GM18517 (cell line): ENCODE data around the gene MVP.

ENCODE experiments used
- ATAC-seq: cut with Tn5 transposase; IDR thresholded peaks from one replicate; pipeline ENCODE4 v1.9.1; 2021; ENCODE audit warnings: mild to moderate bottlenecking, moderate library complexity; ENCODE audit not compliant: unreplicated experiment

Gene MVP

DNA sequence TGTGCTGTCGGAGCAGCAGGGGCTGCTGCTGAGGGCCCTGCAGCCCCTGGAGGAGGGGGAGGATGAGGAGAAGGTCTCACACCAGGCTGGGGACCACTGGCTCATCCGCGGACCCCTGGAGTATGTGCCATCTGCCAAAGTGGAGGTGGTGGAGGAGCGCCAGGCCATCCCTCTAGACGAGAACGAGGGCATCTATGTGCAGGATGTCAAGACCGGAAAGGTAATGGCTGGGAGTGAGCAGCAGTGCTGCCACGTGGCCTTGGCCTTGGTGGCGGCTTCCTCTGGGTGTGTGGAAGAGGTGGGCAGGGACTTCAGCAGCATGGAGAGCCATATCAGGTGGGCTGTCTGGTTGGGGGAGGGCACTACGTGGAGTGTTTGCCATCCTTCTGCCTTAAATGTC lies 20.0 kb downstream of the MVP start:
- no peak for ATAC-seq

DNA sequence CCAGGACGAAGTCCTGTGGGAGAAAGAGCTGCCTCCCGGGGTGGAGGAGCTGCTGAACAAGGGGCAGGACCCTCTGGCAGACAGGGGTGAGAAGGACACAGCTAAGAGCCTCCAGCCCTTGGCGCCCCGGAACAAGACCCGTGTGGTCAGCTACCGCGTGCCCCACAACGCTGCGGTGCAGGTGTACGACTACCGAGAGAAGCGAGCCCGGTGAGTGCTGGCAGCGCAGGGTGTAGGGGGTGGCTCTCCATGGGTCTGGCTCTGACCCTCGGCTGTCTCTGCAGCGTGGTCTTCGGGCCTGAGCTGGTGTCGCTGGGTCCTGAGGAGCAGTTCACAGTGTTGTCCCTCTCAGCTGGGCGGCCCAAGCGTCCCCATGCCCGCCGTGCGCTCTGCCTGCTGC lies 21.4 kb downstream of the MVP start:
- ATAC-seq: no peak

DNA sequence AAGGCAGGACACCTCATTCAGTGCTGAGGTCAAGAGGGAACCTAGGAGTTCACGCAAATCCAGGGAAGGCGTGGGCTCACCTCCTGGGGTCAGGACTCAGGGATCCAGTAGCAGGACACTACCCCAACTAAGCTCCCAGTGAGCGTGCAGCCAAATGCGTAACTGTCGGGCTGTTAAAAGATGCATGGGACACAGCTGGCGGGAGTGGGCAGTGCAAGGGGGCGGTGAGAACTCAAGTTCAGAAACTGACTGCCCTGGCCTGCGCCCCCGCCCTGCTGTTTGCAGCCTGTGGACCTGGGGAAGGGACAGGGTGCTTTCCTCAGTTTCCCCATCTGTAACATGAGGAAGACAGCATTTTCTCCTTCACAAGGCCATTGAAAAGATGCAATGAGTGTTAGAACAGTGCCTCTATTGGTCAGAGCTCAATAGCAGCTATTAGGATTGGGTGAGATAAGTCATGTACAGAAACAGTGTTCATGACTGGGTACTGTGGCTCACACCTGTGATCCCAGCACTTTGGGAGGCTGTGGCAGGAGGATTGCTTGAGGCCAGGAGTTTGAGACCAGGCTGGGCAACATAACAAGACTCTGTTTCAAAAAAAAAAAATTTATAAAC lies 22.6 kb downstream of the MVP start:
- ATAC-seq: no peak

DNA sequence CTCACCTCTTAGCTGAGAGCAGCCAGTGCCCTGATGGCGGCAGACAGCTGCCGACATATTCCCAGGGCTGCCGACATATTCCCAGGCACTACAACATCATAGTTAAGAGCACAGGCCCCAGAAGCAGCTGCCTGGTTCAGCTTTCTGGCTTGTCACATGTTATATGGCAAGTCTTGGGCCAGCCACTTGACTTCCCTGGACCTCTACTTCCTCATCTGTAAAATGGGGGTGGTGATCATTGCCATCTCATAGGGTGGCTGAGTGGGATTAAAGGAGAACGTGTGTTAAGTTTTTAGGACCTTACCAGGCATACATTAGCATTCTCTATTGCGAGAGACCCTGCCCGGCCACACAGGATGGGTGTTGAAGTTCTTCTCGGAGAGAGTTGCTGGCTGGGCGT lies 23.7 kb downstream of the MVP start:
- ATAC-seq: no peak

DNA sequence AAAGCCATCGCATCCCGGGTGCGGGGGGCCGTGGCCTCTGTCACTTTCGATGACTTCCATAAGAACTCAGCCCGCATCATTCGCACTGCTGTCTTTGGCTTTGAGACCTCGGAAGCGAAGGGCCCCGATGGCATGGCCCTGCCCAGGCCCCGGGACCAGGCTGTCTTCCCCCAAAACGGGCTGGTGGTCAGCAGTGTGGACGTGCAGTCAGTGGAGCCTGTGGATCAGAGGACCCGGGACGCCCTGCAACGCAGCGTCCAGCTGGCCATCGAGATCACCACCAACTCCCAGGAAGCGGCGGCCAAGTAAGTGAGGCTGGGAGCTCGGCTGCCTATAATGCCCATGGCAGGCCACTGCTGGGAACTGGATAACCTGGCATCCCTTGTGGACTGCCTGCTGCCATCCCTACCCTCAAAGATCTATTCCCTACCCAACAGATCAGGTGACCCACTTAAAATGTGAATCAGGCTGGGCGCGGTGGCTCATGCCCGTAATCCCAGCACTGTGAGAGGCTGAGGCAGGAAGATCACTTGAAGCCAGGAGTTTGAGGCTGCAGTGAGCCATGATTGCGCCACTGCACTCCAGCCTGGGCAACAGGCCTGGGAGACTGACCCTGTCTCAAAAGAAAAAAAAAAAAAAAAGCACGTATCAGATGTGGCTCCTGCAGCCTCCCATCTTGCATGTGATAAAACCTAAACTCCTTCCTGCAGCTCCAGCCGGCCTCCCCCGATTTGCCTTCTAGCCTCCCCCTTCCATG lies 24.5 kb downstream of the MVP start:
- ATAC-seq: no peak

DNA sequence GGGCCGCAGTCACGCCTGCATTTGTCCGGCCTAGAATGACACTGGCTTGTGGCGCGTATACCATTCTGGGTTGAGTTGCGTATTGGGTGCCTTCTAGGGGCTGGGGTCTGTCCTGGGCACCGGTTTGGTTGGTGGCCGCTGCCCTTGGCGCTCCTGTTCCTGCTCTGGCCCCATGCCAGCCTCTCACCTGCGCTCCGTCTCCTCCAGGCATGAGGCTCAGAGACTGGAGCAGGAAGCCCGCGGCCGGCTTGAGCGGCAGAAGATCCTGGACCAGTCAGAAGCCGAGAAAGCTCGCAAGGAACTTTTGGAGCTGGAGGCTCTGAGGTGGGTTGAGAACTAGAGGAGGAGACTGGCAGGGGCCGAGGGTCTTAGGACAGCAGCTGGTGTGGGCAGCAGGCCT lies 25.4 kb downstream of the MVP start:
- no peak for ATAC-seq

DNA sequence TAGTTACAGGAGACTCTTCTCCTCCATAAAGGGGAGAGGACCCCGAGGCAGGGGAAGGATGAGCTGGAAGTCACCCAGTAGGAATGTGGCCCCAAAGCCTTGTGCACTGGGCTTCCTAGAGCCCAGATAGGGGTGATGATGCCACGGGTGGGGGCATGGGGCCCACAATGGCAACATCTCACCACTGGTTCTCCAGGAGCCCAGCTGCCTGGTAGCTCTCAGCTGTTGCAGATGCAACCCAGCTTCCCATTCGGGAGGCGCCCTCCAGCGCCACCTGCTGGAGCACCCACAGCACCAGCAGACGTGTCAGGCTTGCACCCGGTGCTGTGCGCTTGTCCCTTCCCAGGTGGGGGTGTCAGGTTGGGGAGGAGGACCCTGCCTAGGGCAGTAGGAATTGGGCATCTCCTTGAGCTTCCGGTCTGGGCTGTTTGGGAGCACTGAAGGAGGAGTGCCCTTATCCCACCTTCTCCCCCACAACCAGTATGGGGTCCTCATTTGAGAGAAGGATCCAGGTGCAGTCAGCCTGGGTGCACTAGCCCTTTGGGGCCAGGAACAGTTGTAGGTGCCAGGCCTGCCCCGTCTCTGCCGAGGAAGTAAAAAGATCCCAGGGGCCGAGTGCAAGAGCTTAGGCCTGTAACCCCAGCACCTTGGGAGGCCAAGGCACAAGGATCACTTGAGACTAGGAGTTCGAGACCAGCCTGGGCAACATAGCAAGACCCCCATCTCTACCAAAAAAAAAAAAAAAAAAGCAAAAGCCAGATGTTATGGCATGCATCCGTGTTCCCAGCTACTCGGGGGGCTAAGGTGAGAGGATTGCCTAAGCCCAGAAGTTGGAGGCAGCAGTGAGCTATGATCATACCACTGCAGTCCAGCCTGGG lies 28.4 kb downstream of the MVP start:
- no peak for ATAC-seq

DNA sequence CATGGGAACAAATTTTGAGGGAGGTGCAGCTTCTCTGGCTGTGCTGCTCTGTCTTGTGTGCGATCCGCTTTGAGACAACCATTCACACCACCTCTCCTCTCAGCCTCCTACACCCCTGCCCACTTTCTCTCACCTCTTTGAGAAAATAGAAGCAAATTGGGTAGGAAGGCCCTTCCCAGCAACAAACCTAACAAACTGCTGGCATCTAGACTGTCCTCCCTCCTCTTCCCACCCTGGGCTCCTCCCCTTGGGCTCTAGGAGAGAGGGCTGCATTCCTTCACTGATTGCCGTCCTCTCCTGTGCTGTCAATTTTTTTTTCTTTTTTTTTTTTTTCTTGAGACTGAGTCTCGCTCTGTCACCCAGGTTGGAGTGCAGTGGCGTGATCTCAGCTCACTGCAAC lies 29.2 kb downstream of the MVP start:
- ATAC-seq: no peak

DNA sequence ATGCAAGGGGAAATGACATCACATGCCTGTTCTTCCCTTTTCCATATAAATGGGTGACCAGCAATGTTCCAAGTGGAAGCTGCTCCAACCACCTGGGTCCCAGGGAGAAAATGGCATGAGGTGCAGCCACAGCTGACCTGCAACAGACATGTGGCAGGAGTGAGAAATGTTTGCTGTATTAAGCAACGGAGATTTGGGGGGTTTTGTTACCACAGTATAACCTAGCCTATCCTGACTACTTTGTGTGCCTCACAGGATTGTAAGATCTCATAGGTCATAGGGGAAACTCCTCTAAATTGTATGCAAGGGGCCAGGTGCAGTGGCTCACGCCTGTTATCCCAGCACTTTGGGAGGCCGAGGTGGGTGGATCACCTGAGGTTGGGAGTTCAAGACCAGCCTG lies 30.7 kb downstream of the MVP start:
- ATAC-seq: no peak

DNA sequence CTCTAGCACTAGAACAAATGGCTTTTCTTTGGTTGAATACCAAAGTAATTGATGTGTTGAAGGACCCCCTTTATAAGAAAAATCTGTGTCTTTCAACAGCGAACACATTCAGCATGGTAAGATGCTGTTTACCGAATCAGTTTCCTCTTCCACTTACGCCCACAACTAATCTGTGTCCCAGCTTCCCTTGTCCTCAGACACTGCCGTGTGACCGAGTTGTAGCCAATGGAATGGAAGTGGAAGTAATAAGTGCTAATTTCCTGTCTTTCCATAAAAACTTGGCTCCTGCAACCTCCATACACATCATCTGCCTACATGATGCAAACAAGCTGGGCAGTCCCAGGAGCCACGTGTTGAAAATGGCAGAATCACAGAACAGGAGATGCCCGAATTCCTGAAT lies 32.4 kb downstream of the MVP start:
- no peak for ATAC-seq

DNA sequence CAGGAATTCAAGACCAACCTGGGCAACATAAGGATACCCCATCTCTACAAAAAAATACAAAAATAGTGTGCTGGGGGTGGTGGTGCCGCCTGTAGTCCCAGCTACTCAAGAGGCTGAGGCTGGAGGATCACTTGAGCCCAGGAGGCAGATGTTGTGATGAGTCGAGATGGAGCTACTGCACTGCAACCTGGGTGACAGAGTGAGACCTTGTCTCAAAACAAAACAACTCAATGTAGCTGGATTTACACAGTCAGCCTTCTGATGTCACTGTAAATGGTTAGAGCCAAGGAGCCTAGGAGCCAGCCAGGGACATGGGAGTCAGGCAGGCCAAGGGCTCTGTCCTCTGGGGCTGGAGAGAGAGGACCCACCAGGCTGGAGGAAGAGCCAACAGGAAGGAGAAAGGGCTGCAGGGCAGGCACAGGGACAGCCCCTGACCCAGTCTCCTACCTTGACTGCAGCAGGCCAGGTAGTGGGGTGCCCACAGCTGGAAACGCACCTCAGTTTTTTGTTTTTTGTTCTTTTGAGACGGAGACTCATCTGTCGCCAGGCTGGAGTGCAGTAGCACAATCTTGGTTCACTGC lies 34.3 kb downstream of the MVP start:
- ATAC-seq: no peak

DNA sequence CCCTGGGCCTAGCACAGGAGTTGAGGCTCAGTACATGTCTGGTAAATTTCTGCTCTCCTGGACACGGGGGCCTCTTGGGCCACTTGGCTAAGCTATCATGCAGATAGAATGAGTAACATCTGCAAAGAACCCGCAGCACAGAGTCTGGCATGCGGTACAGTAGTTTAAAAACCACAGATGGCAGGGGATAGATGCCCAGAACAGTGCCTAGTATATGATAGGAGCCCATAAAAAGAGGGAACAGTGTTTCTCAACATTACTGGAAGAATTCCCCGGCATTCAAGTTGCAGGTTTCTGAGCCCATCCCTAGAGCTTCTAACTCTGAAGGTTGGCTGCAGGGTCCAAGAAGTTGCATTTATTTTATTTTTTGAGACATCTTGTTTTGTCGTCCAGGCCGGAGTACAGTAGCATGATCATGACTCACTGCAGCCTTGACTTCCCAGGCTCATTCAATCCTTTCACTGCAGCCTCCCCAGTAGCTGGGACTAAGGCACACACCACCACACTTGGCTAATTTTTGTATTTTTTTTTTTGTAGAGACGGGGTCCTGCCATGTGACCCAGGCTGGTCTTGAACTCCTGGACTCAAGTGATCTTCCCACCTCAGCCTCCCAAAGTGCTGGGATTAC lies 37.0 kb downstream of the MVP start:
- no peak for ATAC-seq

DNA sequence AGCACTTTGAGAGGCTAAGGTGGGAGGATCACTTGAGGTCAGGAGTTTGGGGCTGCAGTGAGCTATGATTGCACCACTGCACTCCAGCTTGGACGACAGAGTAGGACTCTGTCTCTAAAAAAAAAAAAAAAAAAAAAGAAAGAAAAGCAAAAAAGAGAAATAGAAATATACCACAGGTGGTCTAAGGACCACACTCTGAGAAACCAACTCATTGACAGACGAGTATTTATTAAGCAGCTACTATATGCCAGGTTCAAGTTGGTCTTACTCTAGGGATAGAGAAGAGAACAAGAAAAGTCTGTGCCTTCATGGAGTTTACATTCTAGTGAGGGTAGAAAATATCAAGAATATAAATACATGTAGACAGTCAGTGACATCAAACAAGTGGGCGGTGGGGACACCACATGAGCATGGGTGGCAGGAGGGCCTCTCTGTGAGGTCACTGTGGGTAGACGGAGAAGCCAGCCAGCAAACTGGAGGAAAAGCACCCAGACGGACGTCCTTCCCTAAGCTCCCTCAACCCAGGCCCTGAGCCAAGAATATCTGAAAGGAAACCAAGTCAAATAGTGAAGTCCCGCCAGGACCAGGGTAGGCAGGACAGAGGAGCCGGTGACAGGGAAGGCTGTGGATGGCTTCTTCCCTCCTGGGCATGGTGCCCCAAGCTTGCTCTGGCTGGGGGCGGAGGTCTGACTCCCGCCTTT lies 38.0 kb downstream of the MVP start:
- no peak for ATAC-seq

DNA sequence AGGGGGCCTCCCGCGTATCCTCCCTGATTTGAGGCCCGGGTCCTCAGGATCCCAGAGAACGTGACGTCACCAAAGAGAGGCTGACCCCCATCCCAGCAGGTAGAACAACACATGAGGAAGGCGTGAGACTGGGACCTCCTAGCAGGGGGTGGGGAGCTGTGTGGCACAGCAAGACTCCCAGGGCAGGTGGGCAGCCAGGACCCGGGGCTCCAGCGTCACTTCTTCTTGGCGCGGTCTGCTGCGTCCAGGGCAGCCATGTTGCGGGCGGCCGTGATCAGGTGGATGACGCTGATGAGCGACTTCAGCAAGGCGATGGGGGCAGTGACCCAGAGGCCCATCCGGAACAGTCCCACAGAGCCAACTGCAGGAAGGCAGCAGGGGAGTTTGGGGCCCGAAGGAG lies 38.7 kb downstream of the MVP start:
- no peak for ATAC-seq

DNA sequence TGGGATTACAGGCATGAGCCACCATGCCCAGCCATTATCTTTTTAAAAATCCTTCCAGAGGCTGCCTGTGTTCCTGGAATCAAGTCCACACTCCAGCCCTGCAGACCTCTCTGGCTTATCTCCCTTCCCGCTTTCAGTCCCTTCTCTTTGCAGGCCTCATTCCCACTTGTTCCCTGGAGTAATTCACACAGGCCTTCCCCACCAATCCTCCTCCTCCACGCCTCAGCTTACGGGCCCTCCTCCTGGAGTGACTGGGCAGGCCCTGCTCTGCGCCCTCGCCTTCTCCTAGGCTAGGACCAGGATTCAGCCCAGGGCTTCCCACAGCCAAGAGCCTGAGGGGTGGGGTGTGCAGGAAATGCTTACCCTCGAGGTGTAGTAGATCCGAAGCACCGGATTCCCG lies 40.0 kb downstream of the MVP start:
- ATAC-seq: no peak

DNA sequence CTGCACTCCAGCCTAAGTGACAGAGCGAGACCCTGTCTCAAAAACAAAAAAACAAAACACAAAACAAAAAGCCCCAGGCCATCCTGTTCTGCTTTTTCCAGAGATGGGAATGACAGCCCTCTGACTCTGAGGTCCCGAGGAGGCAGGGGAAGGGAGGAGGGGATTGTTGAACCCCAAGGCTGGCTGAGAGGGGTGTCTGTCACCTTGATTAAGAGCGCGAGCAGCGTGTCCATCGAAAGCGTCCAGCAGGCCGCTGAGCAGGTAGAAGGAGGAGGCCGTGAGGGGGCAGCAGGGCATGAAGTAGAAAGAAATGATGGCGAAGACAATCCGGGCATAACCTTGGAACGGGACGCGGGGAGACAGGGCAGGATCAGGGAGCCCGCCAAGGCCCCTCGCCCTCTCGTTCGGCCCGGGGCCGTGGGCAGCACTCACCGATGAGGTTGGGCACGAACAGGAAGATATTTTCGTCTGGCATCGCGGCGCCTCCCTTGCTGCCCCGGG lies 42.2 kb downstream of the MVP start:
- ATAC-seq: no peak

DNA sequence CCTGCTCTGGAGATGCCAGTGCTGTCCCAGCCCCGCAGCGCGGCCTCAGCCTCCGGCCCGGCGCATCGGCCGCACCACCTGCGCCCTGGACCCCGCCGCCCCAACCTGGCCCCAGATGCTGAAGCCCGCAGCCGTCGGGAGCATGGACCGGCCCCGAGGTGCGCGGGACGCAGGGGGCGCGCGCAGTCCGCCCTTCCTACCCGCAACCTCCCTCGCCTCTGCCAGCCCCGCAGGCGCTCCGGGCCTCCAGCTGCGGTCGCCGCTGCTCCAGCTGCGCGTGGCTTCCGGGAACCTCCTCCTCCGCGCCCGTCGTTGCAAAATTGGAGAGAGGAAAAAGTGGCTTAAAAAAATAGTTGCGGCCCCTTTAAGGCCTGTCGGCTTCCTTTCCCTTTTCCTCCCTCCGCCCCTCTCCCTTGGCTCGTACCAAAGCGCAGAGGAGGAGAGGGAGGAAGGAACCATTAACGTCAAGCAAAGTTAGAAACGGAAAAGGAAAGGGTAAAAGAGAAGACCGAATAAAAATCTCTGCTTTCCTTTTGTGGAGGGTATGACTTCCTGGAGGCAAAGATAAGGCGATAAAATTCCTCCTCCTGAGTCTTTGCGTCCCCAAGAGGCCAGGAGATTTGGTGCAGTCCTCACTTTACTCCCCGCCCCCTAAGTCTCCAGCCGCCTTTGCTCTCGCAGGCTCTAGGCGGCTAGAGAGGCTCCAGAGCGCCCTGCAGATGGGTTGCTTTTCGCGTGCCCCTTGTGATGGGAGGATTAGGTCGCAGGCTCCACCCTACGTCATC lies 42.8 kb downstream of the MVP start, which contains the start of gene CDIPT:
Gene CDIPT (minus strand): TSS at position 343 of the 785 bp plus-strand sequence. CDS start 369 bp downstream, outside the sequence.
- ATAC-seq: peak; percentile 82

DNA sequence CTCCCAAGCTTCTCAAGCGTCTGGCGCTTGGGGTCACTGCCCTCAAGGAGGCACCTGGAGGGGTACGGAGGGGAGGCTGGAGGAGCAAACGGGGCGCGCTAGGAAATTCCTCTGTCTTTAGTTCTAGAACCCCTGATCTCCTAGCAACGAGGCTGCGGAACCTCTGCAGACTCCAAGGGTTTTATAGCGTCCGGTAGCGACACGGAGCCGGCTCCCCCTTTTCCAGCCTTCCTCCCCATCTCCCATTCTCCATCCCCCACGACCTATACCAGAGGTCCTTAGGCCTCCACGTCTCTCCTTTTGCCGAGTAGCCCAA lies 43.4 kb downstream of the MVP start:
- no peak for ATAC-seq

DNA sequence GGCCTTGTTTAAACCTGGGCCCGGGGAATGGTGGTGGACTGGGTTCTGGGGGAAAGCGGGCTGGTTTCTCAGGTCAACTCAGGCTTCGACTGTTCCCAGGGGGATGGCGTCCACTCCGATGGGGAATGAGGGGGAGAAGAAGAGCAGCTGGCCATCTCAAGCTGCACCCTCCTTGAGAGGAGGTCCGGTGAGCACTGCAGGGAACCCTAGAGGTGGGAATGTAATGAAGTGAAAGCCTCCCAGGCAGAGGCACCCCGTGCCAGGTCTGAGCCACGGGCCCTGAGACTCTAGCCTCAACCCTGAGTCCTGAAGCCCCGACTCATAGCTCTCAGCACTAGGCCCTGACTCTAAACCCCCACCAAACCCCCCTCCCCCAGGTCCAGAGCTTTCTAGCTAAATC lies 43.9 kb downstream of the MVP start:
- ATAC-seq: no peak
